ENCODE data around the gene CDR2L.
"Not testable (repeated sequence)": the region's sequence is repeated elsewhere in the genome, so short reads cannot be mapped to it uniquely, and the experiment has no call there.

Gene CDR2L

GRCh38 chr17:75039238-75039637 lies 51.8 kb downstream of the CDR2L start:
- FAIRE-seq (no peak), DNase-seq (ENCODE audit: low spot score) (no peak)

GRCh38 chr17:75041656-75042280 lies 54.3 kb downstream of the CDR2L start:
- DNase-seq (ENCODE audit: low spot score) (no peak), FAIRE-seq (no peak)

- FAIRE-seq; DNase-seq (ENCODE audit: low spot score): not testable (repeated sequence)
Measured at GRCh38 chr17:75043789-75044188, 56.4 kb downstream of the CDR2L start.

GRCh38 chr17:75044716-75045115 lies 57.3 kb downstream of the CDR2L start:
- DNase-seq (ENCODE audit: low spot score) (no peak), FAIRE-seq (no peak)

- not testable (repeated sequence) for DNase-seq (ENCODE audit: low spot score); FAIRE-seq
Measured at GRCh38 chr17:75045946-75046406, 58.5 kb downstream of the CDR2L start.

GRCh38 chr17:75046407-75047289 lies 59.2 kb downstream of the CDR2L start, which contains the start of the genes ATP5PD and KCTD2:
Gene ATP5PD (minus strand): TSS chr17:75046969. CDS start chr17:75042650, 4,319 bp downstream.
Gene KCTD2 (plus strand): TSS chr17:75047225. CDS start chr17:75047251, 26 bp downstream.
- DNase-seq (ENCODE audit: low spot score): peak; percentile 92
- FAIRE-seq: peak; percentile 66

GRCh38 chr17:75047398-75048098 lies 60.1 kb downstream of the CDR2L start:
- FAIRE-seq: no peak
- DNase-seq (ENCODE audit: low spot score): no peak

- DNase-seq (ENCODE audit: low spot score): no peak
- no peak for FAIRE-seq
Measured at GRCh38 chr17:75048249-75048878, 60.9 kb downstream of the CDR2L start.

GRCh38 chr17:75049057-75049456 lies 61.6 kb downstream of the CDR2L start:
- no peak for FAIRE-seq
- no peak for DNase-seq (ENCODE audit: low spot score)

GRCh38 chr17:75049706-75050105 lies 62.3 kb downstream of the CDR2L start:
- FAIRE-seq: no peak

GRCh38 chr17:75051941-75052340 lies 64.5 kb downstream of the CDR2L start:
- FAIRE-seq (no peak), DNase-seq (ENCODE audit: low spot score) (no peak)

More at GRCh38 chr17:75049706-75050105, 62.3 kb downstream of the CDR2L start:
- DNase-seq (ENCODE audit: low spot score): no peak
